ENCODE results near the gene EEF1A2. TPM values are rescaled to one million over a fixed set of nuclear protein-coding genes. Genes with fewer than 3 reads are reported as not detected.

Gene EEF1A2
- total and polyA plus RNA-seq, 2 of the 4 experiments (the other 2 are of a cell fraction) = 1.3 to 4.6 TPM

DNA sequence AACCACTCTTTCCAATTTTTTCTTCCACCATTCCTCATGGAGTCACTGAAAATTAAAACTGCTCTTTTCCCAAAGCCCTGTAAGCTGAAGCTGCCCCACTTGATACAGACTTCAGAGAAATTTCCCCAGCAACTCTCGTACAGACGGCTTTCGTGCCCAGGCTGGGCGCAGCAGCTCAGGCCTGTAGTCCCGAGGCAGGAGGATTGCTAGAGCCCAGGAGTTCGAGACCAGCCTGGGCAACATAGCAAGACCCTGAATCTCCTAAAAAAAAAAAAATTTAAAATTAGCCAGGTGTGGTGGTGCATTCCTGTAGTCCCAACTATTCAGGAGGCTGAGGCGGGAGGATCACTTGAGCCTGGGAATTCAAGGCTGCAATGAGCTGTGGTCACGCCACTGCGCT is 28.3 kb upstream of the EEF1A2 start:
- ChIA-PET POLR2A (ENCODE audit: unreplicated experiment) (interaction anchor here (0.5 kb wide), 1 partner anchor 447 kb away, joined by 3 read pairs; no protein-coding TSS in a partner anchor), CTCF (no interaction called here)
- no peak overlapping the region for H3K4ac ChIP-seq (ENCODE audit: low read depth, low read length)
- WGBS, 2 experiments (ENCODE audit: extremely low coverage in 2 of 2, insufficient read length in 1 of 2) = no CpG with 5 or more reads among the region's 9 CpGs
- no peak overlapping the region for H2BK20ac ChIP-seq (ENCODE audit: low read depth, low read length)
- H2BK5ac ChIP-seq (ENCODE audit: low read depth, low read length, poor library complexity, severe bottlenecking) = no peak overlapping the region
- ATAC-seq (ENCODE audit: low read depth) = no peak
- H3K9me3 ChIP-seq (ENCODE audit: control insufficient read depth, insufficient read depth, low read length) = no peaks in the 10 kb centered on the region
- H3K36me3 ChIP-seq (ENCODE audit: control insufficient read depth, insufficient read depth, low read length) = peaks cover 17% of the 10 kb centered on the region
- no peak overlapping the region for H3K4me2 ChIP-seq (ENCODE audit: low read depth, low read length)
- no peak overlapping the region for H3K9ac ChIP-seq (ENCODE audit: low read depth, low read length)
- H3K23ac ChIP-seq (ENCODE audit: low read depth, low read length) = no peak overlapping the region
- no peak for DNase-seq
- no peak for TF ChIP-seq CTCF (conservative IDR thresholded peaks at IDR 0.05; ENCODE audit: low read depth, low read length)
- TF ChIP-seq RAD21 (IDR thresholded peaks at IDR 0.05; ENCODE audit: low read length) = no peak
- TF ChIP-seq NFE2L2 (IDR thresholded peaks at IDR 0.05; ENCODE audit: low read depth, low read length) = no peak
- TF ChIP-seq MXI1 (IDR thresholded peaks at IDR 0.05; ENCODE audit: borderline replicate concordance, low read depth, low read length) = no peak
- no peak for TF ChIP-seq MAFK (IDR thresholded peaks at IDR 0.05; ENCODE audit: low read depth, low read length)
- no peak for TF ChIP-seq POLR2A (IDR thresholded peaks at IDR 0.05; ENCODE audit: low read depth, low read length)
- TF ChIP-seq, protein P1, sequence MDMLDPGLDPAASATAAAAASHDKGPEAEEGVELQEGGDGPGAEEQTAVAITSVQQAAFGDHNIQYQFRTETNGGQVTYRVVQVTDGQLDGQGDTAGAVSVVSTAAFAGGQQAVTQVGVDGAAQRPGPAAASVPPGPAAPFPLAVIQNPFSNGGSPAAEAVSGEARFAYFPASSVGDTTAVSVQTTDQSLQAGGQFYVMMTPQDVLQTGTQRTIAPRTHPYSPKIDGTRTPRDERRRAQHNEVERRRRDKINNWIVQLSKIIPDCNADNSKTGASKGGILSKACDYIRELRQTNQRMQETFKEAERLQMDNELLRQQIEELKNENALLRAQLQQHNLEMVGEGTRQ (IDR thresholded peaks at IDR 0.05; ENCODE audit: low read depth, low read length) = no peak
- TF ChIP-seq CHD1 (IDR thresholded peaks at IDR 0.05; ENCODE audit: low read depth, low read length) = no peak
- TF ChIP-seq ELK1 (IDR thresholded peaks at IDR 0.05; ENCODE audit: borderline replicate concordance, low read depth, low read length) = no peak
- TF ChIP-seq RCOR1 (IDR thresholded peaks at IDR 0.05; ENCODE audit: insufficient replicate concordance, low read length) = no peak
- no peak for TF ChIP-seq FOS (IDR thresholded peaks at IDR 0.05; ENCODE audit: low read depth, low read length)
- no peak for TF ChIP-seq SMC3 (IDR thresholded peaks at IDR 0.05; ENCODE audit: low read depth, low read length)
- TF ChIP-seq BHLHE40 (IDR thresholded peaks at IDR 0.05; ENCODE audit: low read depth, low read length) = no peak
- no peak for TF ChIP-seq MAZ (IDR thresholded peaks at IDR 0.05; ENCODE audit: borderline replicate concordance, low read depth, low read length)
- no peak for TF ChIP-seq CEBPB (IDR thresholded peaks at IDR 0.05; ENCODE audit: low read depth, low read length)
- no peak for TF ChIP-seq RFX5 (IDR thresholded peaks at IDR 0.05; ENCODE audit: low read depth, low read length)
- H4K20me1 ChIP-seq (ENCODE audit: insufficient read depth, low read length) = peaks cover 17% of the 10 kb centered on the region
- H4K5ac ChIP-seq (ENCODE audit: low read depth, low read length) = no peak overlapping the region
- in situ Hi-C loops (cut with MboI; ENCODE audit: low sequenced_read_pairs) (no loop called here), dilution Hi-C loops (cut with HindIII; ENCODE audit: low sequenced_read_pairs, unreplicated experiment) (no loop called here), intact Hi-C loops (cut with micrococcal nuclease) (no loop called here)
- no peak overlapping the region for H4K91ac ChIP-seq (ENCODE audit: insufficient read depth, low read depth, low read length)
- H3K56ac ChIP-seq (ENCODE audit: extremely low read depth, insufficient read depth, low read length) = no peak overlapping the region
- H3K14ac ChIP-seq (replicated peaks; ENCODE audit: low read depth, low read length) = no peak overlapping the region
- peaks cover 4% of the 10 kb centered on the region; the same call in 1 of the 2 replicates for H3K9me1 ChIP-seq (ENCODE audit: insufficient read depth, low read length)
- no peak overlapping the region for H2BK15ac ChIP-seq (ENCODE audit: low read depth, low read length)
- no peak overlapping the region for H3K4me3 ChIP-seq (ENCODE audit: insufficient read depth, low read depth, low read length)
- H2BK120ac ChIP-seq (ENCODE audit: low read depth, low read length) = no peak overlapping the region
- no TSS peak for BruUV-seq (replicated peaks)
- H2AK5ac ChIP-seq (ENCODE audit: low read depth, low read length) = no peak overlapping the region
- no peaks in the 10 kb centered on the region for H3K27me3 ChIP-seq (ENCODE audit: control insufficient read depth, insufficient read depth, low read length)
- no peak overlapping the region for H3K18ac ChIP-seq (ENCODE audit: low read depth, low read length)
- H3K79me1 ChIP-seq (ENCODE audit: low read depth in 1 of 2, low read length in 2 of 2) = peaks cover 11 to 18% of the 10 kb centered on the region in 2 experiments
- no peak overlapping the region for H2AK9ac ChIP-seq (replicated peaks; ENCODE audit: low read depth, low read length, poor library complexity)
- H2AFZ ChIP-seq (replicated peaks; ENCODE audit: low read length, poor library complexity) = no peak overlapping the region
- no peak overlapping the region for H3K27ac ChIP-seq (ENCODE audit: insufficient read depth, low read length)
- H4K8ac ChIP-seq (ENCODE audit: low read depth in 2 of 2, low read length in 2 of 2) = no peak overlapping the region
- peaks cover 5% of the 10 kb centered on the region for H3K4me1 ChIP-seq (ENCODE audit: control insufficient read depth, insufficient read depth, low read length)

Measured in IMR-90 (cell line).